ENCODE measurements around the gene IL10RA.
"Not testable (repeated sequence)": the region's sequence is repeated elsewhere in the genome, so short reads cannot be mapped to it uniquely, and the experiment has no call there.

IL10RA gene

GRCh38 chr11:117972629-117973502, 13.3 kb upstream of the IL10RA start:
- H3K36me3 ChIP-seq (replicated peaks; ENCODE audit: low read depth, low read length): peaks cover 15% of the 10 kb centered on the region
- H3K9ac ChIP-seq (ENCODE audit: low read length): no peak overlapping the region
- no peak overlapping the region for H2AFZ ChIP-seq (ENCODE audit: low read depth, low read length)
- no peaks in the 10 kb centered on the region for H3K9me3 ChIP-seq (ENCODE audit: insufficient read depth, low read length)
- H3K27ac ChIP-seq (ENCODE audit: low read length): no peak overlapping the region
- no peak overlapping the region for H3K4me3 ChIP-seq (ENCODE audit: low read length)
- H4K20me1 ChIP-seq (ENCODE audit: insufficient read depth, low read length): no peaks in the 10 kb centered on the region
- no peaks in the 10 kb centered on the region for H3K79me2 ChIP-seq (ENCODE audit: low read length)
- no peak overlapping the region for H3K4me2 ChIP-seq (ENCODE audit: low read length)
- TF ChIP-seq EZH2phosphoT487 (IDR thresholded peaks at IDR 0.05; ENCODE audit: low read depth) (no peak), CTCF (IDR thresholded peaks at IDR 0.05; ENCODE audit: low read depth, low read length) (no peak)
- H3K27me3 ChIP-seq (ENCODE audit: low read depth, low read length): no peaks in the 10 kb centered on the region
- H3K4me1 ChIP-seq (ENCODE audit: low read length): peaks cover 18% of the 10 kb centered on the region

GRCh38 chr11:117973503-117973860, 12.7 kb upstream of the IL10RA start:
- no peak for TF ChIP-seq CTCF (IDR thresholded peaks at IDR 0.05; ENCODE audit: low read depth, low read length)
- TF ChIP-seq EZH2phosphoT487 (IDR thresholded peaks at IDR 0.05; ENCODE audit: low read depth): no peak
- Histone ChIP-seq H2AFZ (ENCODE audit: low read depth, low read length) (no peak overlapping the region), H3K4me3 (ENCODE audit: low read length) (no peak overlapping the region), H3K4me1 (ENCODE audit: low read length) (peaks cover 18% of the 10 kb centered on the region), H3K79me2 (ENCODE audit: low read length) (no peaks in the 10 kb centered on the region), H3K27ac (ENCODE audit: low read length) (no peak overlapping the region), H3K36me3 (replicated peaks; ENCODE audit: low read depth, low read length) (peaks cover 15% of the 10 kb centered on the region), H3K9me3 (ENCODE audit: insufficient read depth, low read length) (no peaks in the 10 kb centered on the region), H3K27me3 (ENCODE audit: low read depth, low read length) (no peaks in the 10 kb centered on the region), H4K20me1 (ENCODE audit: insufficient read depth, low read length) (no peaks in the 10 kb centered on the region), H3K9ac (ENCODE audit: low read length) (no peak overlapping the region), H3K4me2 (ENCODE audit: low read length) (no peak overlapping the region)

- TF ChIP-seq CTCF (IDR thresholded peaks at IDR 0.05; ENCODE audit: low read depth, low read length) (no peak), EZH2phosphoT487 (IDR thresholded peaks at IDR 0.05; ENCODE audit: low read depth) (no peak)
- Histone ChIP-seq H3K36me3 (replicated peaks; ENCODE audit: low read depth, low read length) (peaks cover 23% of the 10 kb centered on the region), H3K9ac (ENCODE audit: low read length) (no peak overlapping the region), H3K27ac (ENCODE audit: low read length) (no peak overlapping the region), H2AFZ (ENCODE audit: low read depth, low read length) (no peak overlapping the region), H3K4me3 (ENCODE audit: low read length) (no peak overlapping the region), H4K20me1 (ENCODE audit: insufficient read depth, low read length) (no peaks in the 10 kb centered on the region), H3K27me3 (ENCODE audit: low read depth, low read length) (no peaks in the 10 kb centered on the region), H3K4me1 (ENCODE audit: low read length) (peaks cover 24% of the 10 kb centered on the region), H3K79me2 (ENCODE audit: low read length) (peaks cover 3% of the 10 kb centered on the region; the same call in 1 of the 2 replicates), H3K4me2 (ENCODE audit: low read length) (no peak overlapping the region), H3K9me3 (ENCODE audit: insufficient read depth, low read length) (no peaks in the 10 kb centered on the region)
These were observed 9.7 kb upstream of the IL10RA start for GRCh38 chr11:117976445-117976844.

GRCh38 chr11:117977029-117977428, 9.2 kb upstream of the IL10RA start:
- peaks cover 27% of the 10 kb centered on the region for H3K4me1 ChIP-seq (ENCODE audit: low read length)
- no peaks in the 10 kb centered on the region for H3K27me3 ChIP-seq (ENCODE audit: low read depth, low read length)
- no peak overlapping the region for H3K4me2 ChIP-seq (ENCODE audit: low read length)
- H2AFZ ChIP-seq (ENCODE audit: low read depth, low read length): no peak overlapping the region
- H4K20me1 ChIP-seq (ENCODE audit: insufficient read depth, low read length): no peaks in the 10 kb centered on the region
- no peak overlapping the region for H3K4me3 ChIP-seq (ENCODE audit: low read length)
- TF ChIP-seq CTCF (IDR thresholded peaks at IDR 0.05; ENCODE audit: low read depth, low read length) (no peak), EZH2phosphoT487 (IDR thresholded peaks at IDR 0.05; ENCODE audit: low read depth) (no peak)
- H3K36me3 ChIP-seq (replicated peaks; ENCODE audit: low read depth, low read length): peaks cover 29% of the 10 kb centered on the region
- H3K79me2 ChIP-seq (ENCODE audit: low read length): peaks cover 3% of the 10 kb centered on the region; the same call in 1 of the 2 replicates
- no peaks in the 10 kb centered on the region for H3K9me3 ChIP-seq (ENCODE audit: insufficient read depth, low read length)
- H3K9ac ChIP-seq (ENCODE audit: low read length): no peak overlapping the region
- no peak overlapping the region for H3K27ac ChIP-seq (ENCODE audit: low read length)

- H3K36me3 ChIP-seq (replicated peaks; ENCODE audit: low read depth, low read length): peaks cover 30% of the 10 kb centered on the region
- not testable (repeated sequence) for H3K9ac ChIP-seq (ENCODE audit: low read length); H3K9me3 ChIP-seq (ENCODE audit: insufficient read depth, low read length); H3K79me2 ChIP-seq (ENCODE audit: low read length); H3K4me3 ChIP-seq (ENCODE audit: low read length); H3K27ac ChIP-seq (ENCODE audit: low read length); H4K20me1 ChIP-seq (ENCODE audit: insufficient read depth, low read length); H3K4me2 ChIP-seq (ENCODE audit: low read length); H2AFZ ChIP-seq (ENCODE audit: low read depth, low read length); H3K27me3 ChIP-seq (ENCODE audit: low read depth, low read length)
- peaks cover 27% of the 10 kb centered on the region for H3K4me1 ChIP-seq (ENCODE audit: low read length)
These were observed 8.5 kb upstream of the IL10RA start for GRCh38 chr11:117977612-117978264.

- not testable (repeated sequence) for H3K27me3 ChIP-seq (ENCODE audit: low read depth, low read length); H2AFZ ChIP-seq (ENCODE audit: low read depth, low read length); H3K9ac ChIP-seq (ENCODE audit: low read length); H4K20me1 ChIP-seq (ENCODE audit: insufficient read depth, low read length); H3K4me2 ChIP-seq (ENCODE audit: low read length); H3K27ac ChIP-seq (ENCODE audit: low read length); H3K4me3 ChIP-seq (ENCODE audit: low read length); H3K9me3 ChIP-seq (ENCODE audit: insufficient read depth, low read length); H3K79me2 ChIP-seq (ENCODE audit: low read length)
- Histone ChIP-seq H3K4me1 (ENCODE audit: low read length) (peaks cover 34% of the 10 kb centered on the region), H3K36me3 (replicated peaks; ENCODE audit: low read depth, low read length) (peaks cover 35% of the 10 kb centered on the region)
These were observed 7.8 kb upstream of the IL10RA start for GRCh38 chr11:117978291-117978910.

All from OCI-LY3 (cell line).